ENCODE data around the gene PLCB4.

GRCh38 chr20:9390441-9390840 is 321.6 kb downstream of the PLCB4 start:
- TF ChIP-seq CTCF (conservative IDR thresholded peaks at IDR 0.05; ENCODE audit: low read length): no peak
- no peak for TF ChIP-seq EZH2phosphoT487 (IDR thresholded peaks at IDR 0.05; ENCODE audit: borderline replicate concordance, low read depth, low read length)

Data from OCI-LY7 (cell line).